HepG2 (cell line): ENCODE data around the gene SLC22A13. TPM values are rescaled to one million over a fixed set of nuclear protein-coding genes. Genes with fewer than 3 reads are reported as not detected.

ENCODE experiments used
- ATAC-seq: fragments of 200-7000 bp; cut with Tn5 transposase; 3 replicates; pipeline ENCODE4 v1.9.1; 2020; ENCODE audit warnings: mild to moderate bottlenecking, moderate library complexity
- BruUV-seq: library from RNA; stranded (reverse); fragments of 400-500 nt; replicated peaks from 2 replicates; lab custom pipeline; 2021; lab: Mats Ljungman, UMichigan
- CTCF ChIA-PET: fragments of 300-600 bp; formaldehyde crosslinking; extraction: SDS; loops from one replicate; lab custom pipeline; 2021; ENCODE audit warnings: low total read pairs, inconsistent platforms, low intra/inter-chr PET ratio; lab: Yijun Ruan, JAX
- POLR2A ChIA-PET: fragments of 350-600 bp; sonication (Branson Sonifier 250); formaldehyde crosslinking; loops from one replicate; lab custom pipeline; 2020; ENCODE audit warnings: antibody characterized with exemption, inconsistent platforms; lab: Yijun Ruan, JAX
- DNase-seq: peaks from one replicate; pipeline ENCODE4 v3.0.0-alpha.2; 2015; ENCODE audit warnings: low spot score
- FAIRE-seq: peaks from 3 replicates; lab custom pipeline; 2011; peaks lifted over from hg19 to GRCh38; lab: Jason Lieb, UNC
- H2AFZ ChIP-seq: one replicate; pipeline ENCODE4 v1.6.1; 2011; ENCODE audit warnings: low read length, inconsistent platforms
- H3K27ac ChIP-seq: fragments of 300-600 bp; 3 replicates; pipeline ENCODE4 v1.8.0; 2011; ENCODE audit warnings: mixed run types, mild to moderate bottlenecking, mixed read lengths, low read length, inconsistent platforms; ENCODE audit not compliant: insufficient read depth; ENCODE audit errors: extremely low read length
- H3K27me3 ChIP-seq, 2 experiments: fragments of 200-600 bp in 1 of 2; 2 replicates in 1 of 2; 3 replicates in 1 of 2; pipeline versions ENCODE4 v1.6.0 to v1.8.0; 2011; ENCODE audit warnings: low read length in 2 of 2, mild to moderate bottlenecking in 2 of 2, moderate library complexity in 2 of 2, inconsistent platforms in 1 of 2; ENCODE audit not compliant: insufficient read depth in 2 of 2, control insufficient read depth in 1 of 2
- H3K36me3 ChIP-seq, 2 experiments: fragments of 200-600 bp in 1 of 2; replicated peaks in 1 of 2; 2 replicates in 1 of 2; 3 replicates in 1 of 2; pipeline versions ENCODE4 v1.5.1 to v1.8.0; 2011; ENCODE audit warnings: low read length in 2 of 2, inconsistent platforms in 1 of 2; ENCODE audit not compliant: insufficient read depth in 2 of 2, control insufficient read depth in 1 of 2
- H3K4me1 ChIP-seq: 2 replicates; pipeline ENCODE4 v1.5.1; 2012; ENCODE audit warnings: low read length, inconsistent platforms; ENCODE audit not compliant: insufficient read depth
- H3K4me2 ChIP-seq: 2 replicates; pipeline ENCODE4 v1.6.0; 2011; ENCODE audit warnings: low read depth, low read length, inconsistent platforms
- H3K4me3 ChIP-seq, 3 experiments: fragments of 200-600 bp in 1 of 3; sonication (generic), shearing (Covaris generic) in 1 of 3; replicated peaks in 1 of 3; 2 replicates each; pipeline ENCODE4 v1.5.1; 2011 to 2016; ENCODE audit warnings: low read length in 3 of 3, inconsistent platforms in 2 of 3, low read depth in 2 of 3, mild to moderate bottlenecking in 2 of 3, control low read depth in 1 of 3, mixed read lengths in 1 of 3; ENCODE audit not compliant: insufficient read depth in 1 of 3
- H3K79me2 ChIP-seq: one replicate; pipeline ENCODE4 v1.6.1; 2011; ENCODE audit warnings: low read length, inconsistent platforms; ENCODE audit not compliant: insufficient read depth
- H3K9ac ChIP-seq: 2 replicates; pipeline ENCODE4 v1.6.0; 2011; ENCODE audit warnings: mild to moderate bottlenecking, low read depth, low read length, inconsistent platforms; ENCODE audit not compliant: insufficient read depth
- H3K9me3 ChIP-seq: 2 replicates; pipeline ENCODE4 v1.5.1; 2012; ENCODE audit warnings: mild to moderate bottlenecking, low read length
- H4K20me1 ChIP-seq: 2 replicates; pipeline ENCODE4 v1.6.0; 2011; ENCODE audit warnings: inconsistent platforms, mild to moderate bottlenecking, low read length, moderate library complexity; ENCODE audit not compliant: insufficient read depth
- ZBTB42 ChIP-seq: sonication (generic); formaldehyde crosslinking; IDR thresholded peaks from 2 replicates; pipeline ENCODE4 v1.5.0; 2020; ENCODE audit warnings: mild to moderate bottlenecking, missing genetic modification reagents
- WGBS: methylation state at CpG from one replicate; pipeline ENCODE4 v1.1.6; 2017; ENCODE audit warnings: low lambda C conversion rate; 5-methylcytosine and 5-hydroxymethylcytosine counted together
- in situ Hi-C: cut with HindIII; loops from 2 replicates; pipeline ENCODE4 v1.10.0; 2017; ENCODE audit warnings: low pct_unique_long_range_greater_than_20kb; ENCODE audit not compliant: extremely low pct_ligation_motif_present
- intact Hi-C: fragments of 100-400 bp; cut with micrococcal nuclease; formaldehyde crosslinking; loops from one replicate; pipeline ENCODE4 v1.10.0; 2022; ENCODE audit not compliant: unreplicated experiment
- polyA plus RNA-seq, 8 experiments: library from polyadenylated mRNA; depleted of rRNA in 3 of 8; stranded (reverse) in 7 of 8; unstranded in 1 of 8; fragments of >200 nt; fragmentation: Illumina TruSeq in 4 of 8; extraction: Trizol in 4 of 8; gene quantifications; 2 replicates each; pipeline versions ENCODE4 v1.2.1 to v1.2.3, GENCODE V29; 2011 to 2016; ENCODE audit warnings: low read depth in 4 of 8, missing spikeins in 1 of 8, mixed read lengths in 1 of 8; ENCODE audit not compliant: insufficient read depth in 1 of 8
- total RNA-seq, 5 experiments: library from RNA; depleted of rRNA; stranded (reverse); fragments of >200 nt; fragmentation: Illumina TruSeq; extraction: Trizol; gene quantifications; 2 replicates each; pipeline ENCODE4 v1.2.3, GENCODE V29; 2016; ENCODE audit warnings: low read depth in 1 of 5
- TF ChIP-seq, protein P1 (sequence below), 2 experiments: IDR thresholded peaks; 2 replicates each; pipeline ENCODE4 v1.6.1; 2011 to 2012; ENCODE audit warnings: low read length in 2 of 2, borderline replicate concordance in 1 of 2, low read depth in 1 of 2, mild to moderate bottlenecking in 1 of 2, moderate library complexity in 1 of 2

The SLC22A13 gene
- total and polyA plus RNA-seq, 2 of the 13 experiments (the other 11 are each of a cell fraction or from before 2014, with no cell fraction given), result 0.20 TPM; not detected in 1

DNA sequence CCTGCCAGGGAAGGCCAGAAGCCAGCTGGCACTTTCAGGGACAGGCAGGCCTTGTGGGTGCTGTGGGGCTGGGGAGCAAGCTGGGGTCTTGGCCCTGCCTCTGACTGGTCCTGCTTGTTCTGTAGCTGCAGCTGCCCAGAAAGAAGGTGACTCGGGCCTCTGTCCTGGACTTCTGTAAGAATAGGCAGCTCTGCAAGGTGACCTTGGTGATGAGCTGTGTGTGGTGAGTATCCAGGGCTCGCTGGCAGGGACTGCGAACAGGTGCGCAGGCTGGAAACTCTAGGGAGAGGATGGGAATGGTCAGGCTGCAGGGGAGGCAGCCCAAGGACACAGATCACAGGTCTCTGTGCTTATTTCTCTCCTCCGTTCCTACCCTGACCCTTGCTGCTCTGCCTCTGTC lies 47.7 kb downstream of the SLC22A13 start (continued):
- TF ChIP-seq, protein P1, sequence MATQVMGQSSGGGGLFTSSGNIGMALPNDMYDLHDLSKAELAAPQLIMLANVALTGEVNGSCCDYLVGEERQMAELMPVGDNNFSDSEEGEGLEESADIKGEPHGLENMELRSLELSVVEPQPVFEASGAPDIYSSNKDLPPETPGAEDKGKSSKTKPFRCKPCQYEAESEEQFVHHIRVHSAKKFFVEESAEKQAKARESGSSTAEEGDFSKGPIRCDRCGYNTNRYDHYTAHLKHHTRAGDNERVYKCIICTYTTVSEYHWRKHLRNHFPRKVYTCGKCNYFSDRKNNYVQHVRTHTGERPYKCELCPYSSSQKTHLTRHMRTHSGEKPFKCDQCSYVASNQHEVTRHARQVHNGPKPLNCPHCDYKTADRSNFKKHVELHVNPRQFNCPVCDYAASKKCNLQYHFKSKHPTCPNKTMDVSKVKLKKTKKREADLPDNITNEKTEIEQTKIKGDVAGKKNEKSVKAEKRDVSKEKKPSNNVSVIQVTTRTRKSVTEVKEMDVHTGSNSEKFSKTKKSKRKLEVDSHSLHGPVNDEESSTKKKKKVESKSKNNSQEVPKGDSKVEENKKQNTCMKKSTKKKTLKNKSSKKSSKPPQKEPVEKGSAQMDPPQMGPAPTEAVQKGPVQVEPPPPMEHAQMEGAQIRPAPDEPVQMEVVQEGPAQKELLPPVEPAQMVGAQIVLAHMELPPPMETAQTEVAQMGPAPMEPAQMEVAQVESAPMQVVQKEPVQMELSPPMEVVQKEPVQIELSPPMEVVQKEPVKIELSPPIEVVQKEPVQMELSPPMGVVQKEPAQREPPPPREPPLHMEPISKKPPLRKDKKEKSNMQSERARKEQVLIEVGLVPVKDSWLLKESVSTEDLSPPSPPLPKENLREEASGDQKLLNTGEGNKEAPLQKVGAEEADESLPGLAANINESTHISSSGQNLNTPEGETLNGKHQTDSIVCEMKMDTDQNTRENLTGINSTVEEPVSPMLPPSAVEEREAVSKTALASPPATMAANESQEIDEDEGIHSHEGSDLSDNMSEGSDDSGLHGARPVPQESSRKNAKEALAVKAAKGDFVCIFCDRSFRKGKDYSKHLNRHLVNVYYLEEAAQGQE (IDR thresholded peaks at IDR 0.05; ENCODE audit: borderline replicate concordance in 1 of 2, low read depth in 1 of 2, low read length in 2 of 2), result no peak

DNA sequence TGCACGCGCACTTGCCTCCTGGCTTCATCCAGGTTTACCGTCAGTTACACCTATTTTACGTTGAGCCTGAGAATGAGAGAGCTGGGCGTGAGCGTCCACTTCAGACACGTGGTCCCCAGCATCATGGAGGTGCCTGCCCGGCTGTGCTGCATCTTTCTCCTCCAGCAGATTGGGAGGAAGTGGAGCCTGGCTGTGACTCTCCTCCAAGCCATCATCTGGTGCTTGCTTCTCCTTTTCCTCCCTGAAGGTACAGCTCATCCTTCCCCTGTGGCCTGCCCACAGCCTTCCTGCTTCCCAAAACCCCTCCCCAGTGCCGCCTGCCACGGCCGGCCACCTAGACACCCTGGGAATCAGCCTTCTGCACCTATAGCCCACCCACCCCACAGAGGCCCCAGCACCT lies 48.1 kb downstream of the SLC22A13 start:
- POLR2A ChIA-PET, result no interaction called here
- 43% methylated on average over 10 of the region's 11 CpGs for WGBS
- Histone ChIP-seq H3K4me3 (no peak overlapping the region), H4K20me1 (no peaks in the 10 kb centered on the region), H3K27me3 (peaks cover 9 to 67% of the 10 kb centered on the region in 2 experiments; a peak in 4 of 5 replicates), H3K4me1 (no peaks in the 10 kb centered on the region), H2AFZ (no peak overlapping the region), H3K79me2 (no peaks in the 10 kb centered on the region), H3K4me2 (no peak overlapping the region)
- in situ Hi-C loops, result no loop called here
- no TSS peak for BruUV-seq
- no peak for DNase-seq
- no peak for TF ChIP-seq ZBTB42 (CRISPR knock-in tag)
- TF ChIP-seq, all 625 proteins: peak for 0
- CTCF ChIA-PET, result no interaction called here
- H3K9me3 ChIP-seq, result no peaks in the 10 kb centered on the region
- no peaks in the 10 kb centered on the region for H3K36me3 ChIP-seq
- no peak overlapping the region for H3K9ac ChIP-seq
- FAIRE-seq, result no peak
- no peak for ATAC-seq
- intact Hi-C loops, result no loop called here
- no peak overlapping the region for H3K27ac ChIP-seq
